Ishikawa (cell line): ENCODE results near the gene DOK6.

ENCODE experiments used
- CREB1 ChIP-seq: IDR thresholded peaks from 2 replicates; pipeline ENCODE4 v1.6.1; 2012; ENCODE audit warnings: low read depth
- EGR1 ChIP-seq: IDR thresholded peaks from 2 replicates; pipeline ENCODE4 v1.6.1; 2012
- EP300 ChIP-seq: IDR thresholded peaks from 2 replicates; pipeline ENCODE4 v1.6.1; 2012; ENCODE audit warnings: borderline replicate concordance
- FOXM1 ChIP-seq: IDR thresholded peaks from 2 replicates; pipeline ENCODE4 v1.6.1; 2012; ENCODE audit warnings: low read depth, borderline replicate concordance
- MAX ChIP-seq: IDR thresholded peaks from 2 replicates; pipeline ENCODE4 v1.6.1; 2012
- NFIC ChIP-seq: IDR thresholded peaks from 2 replicates; pipeline ENCODE4 v1.6.1; 2012
- RAD21 ChIP-seq: IDR thresholded peaks from 2 replicates; pipeline ENCODE4 v1.6.1; 2012; ENCODE audit warnings: low read depth
- TAF1 ChIP-seq: IDR thresholded peaks from 2 replicates; pipeline ENCODE4 v1.6.1; 2012; ENCODE audit warnings: low read depth, mild to moderate bottlenecking
- USF1 ChIP-seq: IDR thresholded peaks from 2 replicates; pipeline ENCODE4 v1.6.1; 2012
- YY1 ChIP-seq: IDR thresholded peaks from 2 replicates; pipeline ENCODE4 v1.6.1; 2012; ENCODE audit warnings: low read depth

- no peak for TF ChIP-seq EGR1
- no peak for TF ChIP-seq EP300
- no peak for TF ChIP-seq FOXM1
- TF ChIP-seq TAF1: no peak
- TF ChIP-seq RAD21: no peak
- TF ChIP-seq CREB1: no peak
- TF ChIP-seq USF1: no peak
- TF ChIP-seq MAX: no peak
- TF ChIP-seq YY1: no peak
- no peak for TF ChIP-seq NFIC
Measured at GRCh38 chr18:69885355-69885754, 484.7 kb downstream of the DOK6 start.
